GM18502 (cell line): ENCODE measurements around the gene UBE3B.

Experiments
- ATAC-seq: cut with Tn5 transposase; IDR thresholded peaks from one replicate; pipeline ENCODE4 v1.9.1; 2021; ENCODE audit warnings: mild to moderate bottlenecking; ENCODE audit not compliant: unreplicated experiment, poor library complexity

UBE3B gene

DNA sequence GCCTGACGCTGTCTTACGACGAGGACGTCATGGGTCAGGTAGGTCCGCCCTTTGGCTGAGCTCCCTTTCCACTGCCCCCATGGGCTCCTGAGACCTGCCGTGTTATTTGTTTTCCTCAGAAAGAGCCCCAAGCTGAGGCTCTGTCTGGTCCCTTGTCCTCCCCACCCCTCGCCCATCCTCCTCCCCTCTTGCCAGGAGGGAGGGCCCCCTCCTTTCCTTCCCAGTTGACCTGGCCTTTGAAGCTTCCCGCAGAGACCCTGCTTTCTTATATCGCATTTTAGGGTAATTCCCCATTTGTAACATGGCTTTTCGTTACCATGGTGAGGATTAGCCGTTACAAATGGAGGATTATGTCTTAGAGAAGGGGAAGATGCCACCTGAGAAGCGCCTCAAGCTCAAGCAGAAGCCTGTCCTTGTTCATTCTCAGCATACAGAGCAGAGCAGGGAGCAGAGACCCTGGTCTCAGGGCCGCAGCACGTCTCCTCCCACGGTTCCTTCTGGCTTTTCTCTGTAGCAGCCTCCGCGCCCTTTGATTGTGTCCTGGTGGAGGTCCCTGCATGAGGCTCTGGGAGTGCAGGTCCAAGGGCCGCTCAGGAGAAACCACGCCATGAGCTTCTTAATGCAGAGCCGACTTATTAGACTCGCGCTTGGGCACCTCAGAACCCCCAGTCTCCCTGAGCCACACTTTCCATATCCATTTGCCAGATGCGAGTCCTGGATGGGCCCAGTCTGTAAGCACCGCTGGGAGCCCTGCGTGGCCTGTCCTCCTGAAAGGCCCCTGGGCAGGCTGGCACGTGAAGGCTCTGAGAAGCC lies 47.2 kb downstream of the UBE3B start:
- ATAC-seq, result no peak

- ATAC-seq, result no peak
Measured at GRCh38 chr12:109525279-109525585, 47.8 kb downstream of the UBE3B start.

- no peak for ATAC-seq
Measured at GRCh38 chr12:109527489-109528123, 50.2 kb downstream of the UBE3B start.

GRCh38 chr12:109529691-109530640 lies 52.5 kb downstream of the UBE3B start:
- no peak for ATAC-seq

DNA sequence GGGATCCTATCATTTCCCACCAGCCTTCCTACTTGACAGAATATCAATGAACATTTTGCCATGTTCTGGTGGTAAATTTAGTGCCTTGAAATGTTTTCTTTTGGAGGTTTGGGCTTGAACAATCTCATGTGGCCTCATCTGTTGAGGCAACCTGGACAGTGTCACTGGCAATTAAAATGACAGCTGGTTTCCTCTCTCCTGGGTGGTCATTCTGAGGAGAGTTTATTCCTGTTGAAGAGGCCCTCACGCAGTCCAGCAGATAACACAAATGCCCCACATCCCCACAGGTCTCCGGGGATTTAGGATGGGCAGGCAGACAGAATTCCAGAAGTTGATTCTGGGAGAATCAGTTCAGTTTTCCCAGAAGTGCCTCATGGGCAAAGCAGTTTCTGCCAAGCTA lies 54.0 kb downstream of the UBE3B start:
- no peak for ATAC-seq

DNA sequence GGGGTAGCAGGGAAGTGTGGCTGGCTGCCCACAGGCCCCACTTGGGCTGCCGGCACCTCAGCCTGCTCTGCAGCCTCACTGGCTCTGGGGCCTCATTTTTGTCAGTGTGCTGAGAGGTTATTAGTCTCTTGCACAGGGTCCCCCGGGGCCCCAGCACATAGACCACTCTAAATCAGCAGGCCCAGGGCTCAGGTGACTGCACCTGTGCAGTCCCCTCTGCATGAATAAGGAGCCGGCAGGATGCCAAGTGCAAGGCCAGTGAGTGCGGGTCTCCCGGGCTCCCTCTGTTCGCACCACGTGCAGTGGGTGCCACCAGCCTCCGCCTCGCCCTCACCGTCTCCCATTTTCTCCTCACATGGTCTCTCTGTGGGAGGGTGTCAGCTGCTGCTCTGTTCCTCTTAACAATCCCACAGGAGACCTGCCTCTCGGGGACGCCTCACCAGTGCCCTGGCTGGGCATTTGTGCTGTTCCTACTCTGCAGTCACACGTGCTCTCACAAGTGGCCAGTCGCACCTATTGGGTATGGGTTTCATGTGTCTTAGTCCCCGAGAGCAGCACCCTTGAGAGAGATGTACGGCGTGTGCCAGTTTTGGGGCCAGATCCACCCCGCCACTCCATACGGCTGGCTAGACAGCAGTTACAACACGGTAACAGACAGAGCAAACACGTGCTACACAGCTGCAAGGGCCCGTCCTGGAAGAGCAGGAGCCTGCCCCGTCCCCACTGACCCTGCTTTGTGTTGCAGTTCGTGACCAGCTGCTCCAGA lies 55.5 kb downstream of the UBE3B start:
- no peak for ATAC-seq

- ATAC-seq, result no peak
Measured at GRCh38 chr12:109533487-109533740, 56.0 kb downstream of the UBE3B start.

DNA sequence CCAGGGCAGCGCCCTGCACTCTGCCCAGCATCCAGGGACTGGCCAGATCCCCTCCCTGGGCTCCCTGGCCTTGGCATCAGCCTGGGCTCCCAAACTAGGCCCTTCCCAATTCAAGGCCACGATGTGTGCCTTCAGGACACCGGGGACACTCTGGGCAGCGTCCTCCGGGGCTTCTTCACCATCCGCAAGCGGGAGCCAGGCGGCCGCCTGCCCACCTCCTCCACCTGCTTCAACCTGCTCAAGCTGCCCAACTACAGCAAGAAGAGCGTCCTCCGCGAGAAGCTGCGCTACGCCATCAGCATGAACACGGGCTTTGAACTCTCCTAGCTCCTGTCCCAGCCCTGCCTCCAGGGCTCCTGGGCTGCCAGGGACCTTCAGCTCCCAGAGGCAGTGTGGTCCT lies 57.0 kb downstream of the UBE3B start:
- no peak for ATAC-seq

DNA sequence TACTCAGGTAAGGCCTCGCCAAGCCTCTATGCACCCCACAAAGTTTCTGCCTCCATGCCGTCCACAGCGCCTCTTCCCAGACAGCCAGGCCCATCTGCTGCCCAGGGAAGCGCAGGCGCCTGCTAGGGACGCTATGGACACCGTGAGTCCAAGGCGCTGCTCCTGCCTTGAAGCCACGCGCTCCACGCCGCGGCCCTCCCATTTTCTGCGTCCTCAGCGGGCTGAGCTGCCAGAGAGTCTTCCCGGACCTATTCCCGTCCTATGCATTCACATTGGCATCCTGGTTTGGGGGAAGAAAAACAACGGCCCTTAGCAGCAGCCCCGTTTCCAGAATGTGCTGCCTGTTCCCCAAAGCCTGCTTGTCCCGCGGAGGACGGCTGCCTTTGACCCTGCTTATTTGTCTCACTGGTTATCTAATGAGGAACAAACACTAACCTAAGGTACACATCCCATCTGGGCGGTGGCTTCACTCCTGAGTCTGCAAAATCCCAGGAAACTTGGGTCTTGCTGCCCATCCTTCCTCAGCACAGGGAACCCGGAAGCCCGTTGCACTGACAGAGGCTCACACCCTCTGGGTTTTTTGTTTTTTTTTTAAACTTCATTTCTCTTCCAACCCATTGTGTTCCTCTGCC lies 57.9 kb downstream of the UBE3B start:
- no peak for ATAC-seq

GRCh38 chr12:109535863-109536250 lies 58.4 kb downstream of the UBE3B start:
- no peak for ATAC-seq

GRCh38 chr12:109537136-109537535 lies 59.7 kb downstream of the UBE3B start:
- ATAC-seq, result no peak

GRCh38 chr12:109538191-109538863 lies 60.9 kb downstream of the UBE3B start:
- ATAC-seq, result no peak

DNA sequence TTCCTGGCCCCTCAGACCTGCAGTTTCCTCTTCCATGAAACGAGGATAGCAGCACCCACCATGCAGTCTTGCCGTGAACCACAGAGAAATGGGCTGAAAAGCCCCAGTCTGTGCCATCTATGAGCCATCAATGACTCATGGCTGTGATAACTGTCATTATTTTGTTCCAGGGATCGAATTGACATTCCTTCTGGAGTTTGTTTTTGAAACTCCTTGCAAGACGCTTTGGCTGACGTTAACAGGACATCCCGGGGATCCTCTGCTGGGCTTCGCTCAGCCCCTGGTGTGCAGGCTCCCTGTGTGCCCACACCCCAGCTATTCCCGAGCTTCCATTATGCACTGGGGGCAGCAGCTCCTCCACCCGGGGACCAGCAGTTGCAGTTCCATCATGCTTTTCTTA lies 62.1 kb downstream of the UBE3B start:
- ATAC-seq, result no peak

- no peak for ATAC-seq
Measured at GRCh38 chr12:109540526-109541412, 63.3 kb downstream of the UBE3B start.

- no peak for ATAC-seq
Measured at GRCh38 chr12:109541413-109541726, 63.9 kb downstream of the UBE3B start.

GRCh38 chr12:109542014-109542413 lies 64.6 kb downstream of the UBE3B start:
- ATAC-seq, result no peak

- no peak for ATAC-seq
Measured at GRCh38 chr12:109542876-109543275, 65.4 kb downstream of the UBE3B start.

DNA sequence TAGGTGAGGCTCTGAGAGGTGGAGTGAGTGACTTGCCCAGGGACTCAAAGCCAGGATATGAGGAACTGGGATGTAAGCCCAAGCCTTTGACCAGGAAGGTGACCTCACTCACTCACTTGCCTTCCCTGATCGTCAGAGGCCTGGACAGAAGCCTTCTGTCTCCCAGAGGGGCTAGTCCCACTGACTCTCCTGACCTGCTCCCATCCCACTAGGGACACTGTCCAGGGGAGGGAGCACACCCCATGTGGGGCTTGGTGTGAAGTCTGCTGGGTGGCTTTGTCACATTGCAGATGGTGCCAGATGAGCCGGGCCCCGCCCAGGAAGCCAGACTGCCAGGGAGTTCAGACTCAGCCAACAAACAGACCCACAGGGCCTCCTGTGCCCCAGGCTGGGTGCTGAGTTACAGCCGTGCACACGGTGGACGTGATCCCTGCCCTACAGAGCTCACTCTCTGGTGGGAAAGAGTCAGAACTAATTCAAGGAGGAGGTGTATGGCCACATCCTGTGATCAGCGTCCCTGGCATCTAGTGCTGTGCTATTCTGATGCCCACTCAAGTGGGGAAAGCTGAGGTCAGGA lies 67.6 kb downstream of the UBE3B start:
- no peak for ATAC-seq

DNA sequence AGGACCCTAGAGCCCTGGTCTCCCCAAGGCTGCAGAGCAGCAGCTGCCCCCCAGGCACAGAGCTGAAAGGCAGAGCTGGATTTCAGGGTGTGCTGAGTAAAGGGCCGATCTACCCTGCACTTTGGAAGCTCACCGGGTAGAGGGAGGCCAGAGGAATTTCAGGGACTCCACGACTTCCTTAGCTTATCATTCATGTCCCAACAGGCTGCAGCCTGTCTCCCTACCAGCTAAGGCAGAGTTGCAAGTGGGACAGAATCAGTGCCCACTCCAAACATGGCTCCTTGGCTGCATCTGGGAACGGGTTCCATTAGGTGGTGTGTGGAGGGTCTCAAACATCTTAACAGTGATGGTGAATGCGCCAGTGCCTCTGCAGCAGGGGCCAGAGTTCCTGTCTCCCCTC lies 68.4 kb downstream of the UBE3B start:
- no peak for ATAC-seq
